Bronchial epithelial cell (primary cell): ENCODE results near the gene FOXM1. TPM values are rescaled to one million over a fixed set of nuclear protein-coding genes. Genes with fewer than 3 reads are reported as not detected.

Experiments used
- DNase-seq: peaks from one replicate; pipeline ENCODE4 v3.0.0-alpha.2; 2010; ENCODE audit warnings: low read depth
- FAIRE-seq: peaks from 2 replicates; lab custom pipeline; 2011; peaks lifted over from hg19 to GRCh38; lab: Jason Lieb, UNC
- H3K27me3 ChIP-seq: 2 replicates; pipeline ENCODE4 v1.5.1; 2011; ENCODE audit warnings: low read length; ENCODE audit not compliant: control insufficient read depth, insufficient read depth
- H3K36me3 ChIP-seq: 2 replicates; pipeline ENCODE4 v1.5.1; 2011; ENCODE audit warnings: low read length; ENCODE audit not compliant: control insufficient read depth, insufficient read depth
- H3K4me3 ChIP-seq: 2 replicates; pipeline ENCODE4 v1.5.1; 2011; ENCODE audit warnings: mild to moderate bottlenecking, low read depth, low read length, control low read depth
- total RNA-seq: library from RNA; depleted of rRNA; stranded (reverse); fragments of >200 nt; gene quantifications from 2 replicates; pipeline ENCODE4 v1.2.1, GENCODE V29; 2014
- TF ChIP-seq, protein P1 (sequence below): IDR thresholded peaks from 2 replicates; pipeline ENCODE4 v1.5.1; 2011; ENCODE audit warnings: mild to moderate bottlenecking, moderate library complexity, low read length, control low read depth, inconsistent platforms; ENCODE audit not compliant: insufficient read depth, severe bottlenecking

The FOXM1 gene
- total RNA-seq, 1 donor from 2014 or later, result 0.79 TPM

- H3K27me3 ChIP-seq, result no peaks in the 10 kb centered on the region
- TF ChIP-seq, protein P1, sequence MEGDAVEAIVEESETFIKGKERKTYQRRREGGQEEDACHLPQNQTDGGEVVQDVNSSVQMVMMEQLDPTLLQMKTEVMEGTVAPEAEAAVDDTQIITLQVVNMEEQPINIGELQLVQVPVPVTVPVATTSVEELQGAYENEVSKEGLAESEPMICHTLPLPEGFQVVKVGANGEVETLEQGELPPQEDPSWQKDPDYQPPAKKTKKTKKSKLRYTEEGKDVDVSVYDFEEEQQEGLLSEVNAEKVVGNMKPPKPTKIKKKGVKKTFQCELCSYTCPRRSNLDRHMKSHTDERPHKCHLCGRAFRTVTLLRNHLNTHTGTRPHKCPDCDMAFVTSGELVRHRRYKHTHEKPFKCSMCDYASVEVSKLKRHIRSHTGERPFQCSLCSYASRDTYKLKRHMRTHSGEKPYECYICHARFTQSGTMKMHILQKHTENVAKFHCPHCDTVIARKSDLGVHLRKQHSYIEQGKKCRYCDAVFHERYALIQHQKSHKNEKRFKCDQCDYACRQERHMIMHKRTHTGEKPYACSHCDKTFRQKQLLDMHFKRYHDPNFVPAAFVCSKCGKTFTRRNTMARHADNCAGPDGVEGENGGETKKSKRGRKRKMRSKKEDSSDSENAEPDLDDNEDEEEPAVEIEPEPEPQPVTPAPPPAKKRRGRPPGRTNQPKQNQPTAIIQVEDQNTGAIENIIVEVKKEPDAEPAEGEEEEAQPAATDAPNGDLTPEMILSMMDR, result no peak
- no peak for DNase-seq
- peaks cover 4% of the 10 kb centered on the region for H3K36me3 ChIP-seq
- FAIRE-seq, result no peak
- H3K4me3 ChIP-seq, result no peak overlapping the region
Measured at GRCh38 chr12:2919249-2919648, 42.3 kb upstream of the FOXM1 start.

DNA sequence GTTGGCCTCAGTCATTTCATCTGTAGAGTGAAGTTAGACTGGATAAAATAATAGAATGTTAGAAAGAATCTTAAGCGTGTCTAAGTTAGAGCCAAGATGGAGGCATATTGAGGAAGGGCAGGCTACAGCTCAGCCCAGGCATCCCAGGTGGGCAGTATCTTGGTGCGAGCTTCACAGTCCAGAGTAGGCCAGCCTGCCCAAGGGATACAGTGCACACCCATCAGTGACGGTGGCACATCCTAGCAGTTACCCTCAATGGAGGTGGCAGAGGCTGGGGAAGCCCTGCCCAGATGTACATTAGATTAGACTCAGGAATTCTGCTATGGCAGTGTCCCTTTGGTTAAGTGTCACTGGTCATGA is 35.2 kb upstream of the FOXM1 start:
- Histone ChIP-seq H3K27me3 (no peaks in the 10 kb centered on the region), H3K4me3 (no peak overlapping the region), H3K36me3 (no peaks in the 10 kb centered on the region)
- TF ChIP-seq, protein P1, result no peak
- DNase-seq, result no peak
- FAIRE-seq, result peak; percentile 18

DNA sequence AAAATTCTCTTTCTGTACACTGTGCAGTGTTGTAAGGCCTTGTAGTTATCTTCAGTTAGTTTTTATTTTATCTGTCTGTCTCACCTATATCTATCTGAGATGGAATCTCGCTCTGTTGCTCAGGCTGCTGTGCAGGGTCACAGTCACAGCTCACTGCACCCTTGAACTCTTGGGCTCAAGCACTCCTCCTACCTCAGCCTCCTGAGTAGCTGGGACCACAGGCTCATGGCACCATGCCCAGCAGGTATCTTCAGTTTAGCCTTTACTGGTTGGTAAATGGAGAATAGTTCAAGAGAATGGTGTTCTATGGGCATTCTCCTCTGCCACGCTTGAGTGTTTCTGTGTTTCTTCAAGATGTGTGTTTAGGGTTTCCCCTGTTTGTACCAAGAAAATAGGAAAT is 27.3 kb upstream of the FOXM1 start:
- TF ChIP-seq, protein P1, result no peak
- no peak for DNase-seq
- no peaks in the 10 kb centered on the region for H3K27me3 ChIP-seq
- H3K36me3 ChIP-seq, result no peaks in the 10 kb centered on the region
- no peak overlapping the region for H3K4me3 ChIP-seq
- no peak for FAIRE-seq

GRCh38 chr12:2902272-2902880 is 25.4 kb upstream of the FOXM1 start:
- H3K4me3 ChIP-seq, result no peak overlapping the region
- DNase-seq, result no peak
- H3K27me3 ChIP-seq, result no peaks in the 10 kb centered on the region
- FAIRE-seq, result no peak
- TF ChIP-seq, protein P1, result no peak
- H3K36me3 ChIP-seq, result no peaks in the 10 kb centered on the region

- TF ChIP-seq, protein P1, result no peak
- no peak overlapping the region for H3K4me3 ChIP-seq
- FAIRE-seq (no peak), DNase-seq (no peak)
- no peaks in the 10 kb centered on the region for H3K27me3 ChIP-seq
- H3K36me3 ChIP-seq, result no peaks in the 10 kb centered on the region
Measured at GRCh38 chr12:2900642-2901041, 23.7 kb upstream of the FOXM1 start.

GRCh38 chr12:2897418-2897817 is 20.4 kb upstream of the FOXM1 start:
- DNase-seq, result no peak
- Histone ChIP-seq H3K4me3 (no peak overlapping the region), H3K36me3 (no peaks in the 10 kb centered on the region), H3K27me3 (no peaks in the 10 kb centered on the region)
- no peak for FAIRE-seq
- TF ChIP-seq, protein P1, result no peak
